Breast epithelium (tissue), 4 donors: ENCODE results near the gene ORMDL3. TPM values are rescaled to one million over a fixed set of nuclear protein-coding genes. Genes with fewer than 3 reads are reported as not detected.
"Not testable (repeated sequence)": the region's sequence is repeated elsewhere in the genome, so short reads cannot be mapped to it uniquely, and the experiment has no call there.

Experiments used
- DNase-seq, 2 donors: peaks; one replicate each; pipeline ENCODE4 v3.0.0-alpha.2; 2019; ENCODE audit warnings: low spot score in 2 of 2
- H3K27ac ChIP-seq, 2 donors: fragments of 200-600 bp; sonication (generic) in 1 of 2; one replicate each; pipeline ENCODE4 v1.5.1; 2016 to 2019; ENCODE audit warnings: mild to moderate bottlenecking in 1 of 2
- H3K27me3 ChIP-seq, 2 donors: fragments of 200-600 bp; sonication (generic) in 1 of 2; one replicate each; pipeline versions ENCODE4 v1.5.1 to v1.6.0; 2017 to 2019; ENCODE audit warnings: control low read depth in 1 of 2, mild to moderate bottlenecking in 1 of 2
- H3K36me3 ChIP-seq: fragments of 200-600 bp; one replicate; pipeline ENCODE4 v1.5.1; 2019
- H3K4me1 ChIP-seq, 2 donors: fragments of 200-600 bp; sonication (generic); one replicate each; pipeline ENCODE4 v1.5.1; 2016 to 2019; ENCODE audit warnings: control low read depth in 1 of 2
- H3K4me3 ChIP-seq, 3 donors: fragments of 200-600 bp; sonication (generic); 1 replicate in 2 of 3; 2 replicates in 1 of 3; pipeline ENCODE4 v1.5.1; 2016 to 2019; ENCODE audit warnings: mild to moderate bottlenecking in 3 of 3, moderate library complexity in 2 of 3
- H3K9me3 ChIP-seq, 2 donors: fragments of 200-600 bp; sonication (generic) in 1 of 2; one replicate each; pipeline ENCODE4 v1.5.1; 2016 to 2019; ENCODE audit warnings: control low read depth in 1 of 2
- POLR2A ChIP-seq: fragments of 450-650 bp; IDR thresholded peaks from one replicate; pipeline ENCODE4 v1.6.1; 2016; ENCODE audit warnings: antibody characterized with exemption, mild to moderate bottlenecking, moderate library complexity
- POLR2AphosphoS5 ChIP-seq, 3 donors: sonication (generic); formaldehyde crosslinking; IDR thresholded peaks; one replicate each; pipeline ENCODE4 v1.6.1; 2017; ENCODE audit warnings: antibody characterized with exemption in 3 of 3
- intact Hi-C: fragments of 100-400 bp; cut with DNase I; formaldehyde crosslinking; loops from one replicate; pipeline ENCODE4 v1.15.1; 2023; ENCODE audit warnings: low total_unique reads
- total RNA-seq, 3 donors: library from RNA; depleted of rRNA; stranded (reverse); fragments of >200 nt; gene quantifications; one replicate each; pipeline ENCODE4 v1.1.0, GENCODE V29; 2016
- TF ChIP-seq, protein P1 (sequence below), 3 donors: fragments of 450-650 bp; IDR thresholded peaks; one replicate each; pipeline ENCODE4 v1.5.1; 2016 to 2017; ENCODE audit warnings: antibody characterized with exemption in 3 of 3, mild to moderate bottlenecking in 3 of 3, moderate library complexity in 3 of 3

Gene ORMDL3
- total RNA-seq, 3 donors from 2014 or later: 90.5 to 158 (median 104) TPM

DNA sequence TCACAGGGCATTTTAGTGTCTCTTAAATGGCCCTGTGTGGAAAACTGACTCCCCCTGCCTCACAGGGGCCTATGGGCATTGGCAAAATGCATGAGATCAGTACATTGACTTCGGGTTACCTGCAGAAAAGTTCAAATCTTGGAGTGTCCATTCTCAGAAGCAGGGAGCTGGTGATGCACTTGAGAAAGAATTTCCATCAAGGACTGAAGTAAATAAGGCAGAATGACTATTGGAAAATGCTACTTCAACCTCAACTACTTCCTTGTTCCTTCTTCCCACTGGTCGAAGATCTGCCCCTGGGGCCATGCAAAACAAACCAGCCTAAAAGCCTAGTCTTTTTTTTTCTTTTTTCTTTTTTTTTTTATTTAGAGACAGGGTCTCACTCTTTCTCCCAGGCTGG lies 21.6 kb upstream of the ORMDL3 start:
- peak in 1 of 3 donors; percentile 30 for TF ChIP-seq POLR2AphosphoS5 (IDR thresholded peaks at IDR 0.05)
- TF ChIP-seq, protein P1, sequence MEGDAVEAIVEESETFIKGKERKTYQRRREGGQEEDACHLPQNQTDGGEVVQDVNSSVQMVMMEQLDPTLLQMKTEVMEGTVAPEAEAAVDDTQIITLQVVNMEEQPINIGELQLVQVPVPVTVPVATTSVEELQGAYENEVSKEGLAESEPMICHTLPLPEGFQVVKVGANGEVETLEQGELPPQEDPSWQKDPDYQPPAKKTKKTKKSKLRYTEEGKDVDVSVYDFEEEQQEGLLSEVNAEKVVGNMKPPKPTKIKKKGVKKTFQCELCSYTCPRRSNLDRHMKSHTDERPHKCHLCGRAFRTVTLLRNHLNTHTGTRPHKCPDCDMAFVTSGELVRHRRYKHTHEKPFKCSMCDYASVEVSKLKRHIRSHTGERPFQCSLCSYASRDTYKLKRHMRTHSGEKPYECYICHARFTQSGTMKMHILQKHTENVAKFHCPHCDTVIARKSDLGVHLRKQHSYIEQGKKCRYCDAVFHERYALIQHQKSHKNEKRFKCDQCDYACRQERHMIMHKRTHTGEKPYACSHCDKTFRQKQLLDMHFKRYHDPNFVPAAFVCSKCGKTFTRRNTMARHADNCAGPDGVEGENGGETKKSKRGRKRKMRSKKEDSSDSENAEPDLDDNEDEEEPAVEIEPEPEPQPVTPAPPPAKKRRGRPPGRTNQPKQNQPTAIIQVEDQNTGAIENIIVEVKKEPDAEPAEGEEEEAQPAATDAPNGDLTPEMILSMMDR (IDR thresholded peaks at IDR 0.05): no peak
- Histone ChIP-seq H3K9me3 (no peaks in the 10 kb centered on the region), H3K4me3 (no peak overlapping the region), H3K27me3 (no peaks in the 10 kb centered on the region), H3K27ac (peak overlapping the region; percentile 50 to 59), H3K4me1 (no peaks in the 10 kb centered on the region), H3K36me3 (no peaks in the 10 kb centered on the region)
- intact Hi-C loops: loop anchor here (5.0 kb wide), 1 partner anchor 1853 kb away; no protein-coding TSS in a partner anchor
- DNase-seq: peak in 1 of 2 donors; percentile 41

DNA sequence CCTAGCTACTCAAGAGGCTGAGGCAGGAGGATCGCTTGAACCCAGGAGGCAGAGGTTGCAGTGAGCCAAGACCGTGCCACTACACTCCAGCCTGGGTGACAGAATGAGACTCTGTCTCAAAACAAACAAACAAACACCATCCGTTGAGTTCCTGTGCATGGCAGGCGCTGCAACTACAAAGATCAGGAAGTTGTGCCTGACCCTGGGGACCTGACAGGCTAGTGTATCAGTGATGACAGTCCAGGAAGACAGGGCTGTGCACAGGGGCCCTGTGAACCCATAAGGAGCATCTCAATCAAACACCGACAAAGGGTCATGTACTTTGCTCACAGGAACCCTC lies 21.1 kb upstream of the ORMDL3 start:
- not testable (repeated sequence) for DNase-seq
- intact Hi-C loops: loop anchor here (5.0 kb wide), 1 partner anchor 1854 kb away; no protein-coding TSS in a partner anchor

DNA sequence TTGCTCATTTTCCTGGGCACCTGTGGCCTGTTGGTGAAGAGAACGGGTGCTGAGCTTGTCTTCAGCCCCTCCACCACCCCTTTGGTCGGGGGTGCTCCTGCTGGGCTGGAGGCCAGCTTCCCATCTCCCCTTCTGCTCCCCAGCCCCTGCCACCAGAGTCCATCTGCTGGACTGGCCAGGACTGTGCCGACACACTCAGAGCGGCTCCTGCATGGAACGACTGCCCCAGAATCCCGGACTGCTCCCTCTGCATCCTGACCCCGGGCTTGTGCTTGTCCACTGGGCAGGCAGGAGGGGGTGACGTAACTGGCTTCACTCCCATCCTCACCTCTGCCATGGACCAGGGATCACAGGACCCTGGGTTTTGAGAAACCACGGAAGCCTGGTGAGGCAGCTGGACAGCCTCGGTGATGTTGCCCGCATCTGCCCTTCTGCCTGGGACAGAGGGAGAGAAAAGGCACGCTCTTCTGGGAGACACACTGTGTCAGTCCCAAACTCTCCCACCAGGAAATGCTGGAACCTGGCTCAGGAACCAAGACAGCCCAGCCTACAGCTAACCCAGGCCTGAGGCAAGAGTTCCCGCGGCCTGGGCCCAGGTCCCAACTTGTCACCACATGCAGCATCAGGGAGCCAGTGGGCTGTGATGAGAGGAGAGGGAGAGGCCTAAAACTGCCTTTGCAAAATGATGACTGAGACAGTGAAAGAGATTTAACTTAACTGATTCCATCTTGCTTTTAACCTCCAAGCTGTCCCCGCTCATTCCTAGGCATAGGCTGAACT lies 19.3 kb upstream of the ORMDL3 start:
- intact Hi-C loops: loop anchor here (5.0 kb wide), 1 partner anchor 1856 kb away; no protein-coding TSS in a partner anchor
- DNase-seq: no peak
- no peaks in the 10 kb centered on the region for H3K27me3 ChIP-seq
- peak overlapping the region in 1 of 2 donors; percentile 32 for H3K27ac ChIP-seq
- no peak overlapping the region for H3K4me3 ChIP-seq
- no peaks in the 10 kb centered on the region for H3K4me1 ChIP-seq
- no peaks in the 10 kb centered on the region for H3K9me3 ChIP-seq
- no peaks in the 10 kb centered on the region for H3K36me3 ChIP-seq
- TF ChIP-seq, protein P1 (IDR thresholded peaks at IDR 0.05): no peak
- TF ChIP-seq POLR2AphosphoS5 (IDR thresholded peaks at IDR 0.05) (no peak), POLR2A (no peak)

More for the DNA sequence above, 21.1 kb upstream of the ORMDL3 start:
- not testable (repeated sequence) for H3K4me3 ChIP-seq, H3K27me3 ChIP-seq, H3K9me3 ChIP-seq, H3K36me3 ChIP-seq, H3K4me1 ChIP-seq
- H3K27ac ChIP-seq: peak overlapping the region; percentile 50 to 59

DNA sequence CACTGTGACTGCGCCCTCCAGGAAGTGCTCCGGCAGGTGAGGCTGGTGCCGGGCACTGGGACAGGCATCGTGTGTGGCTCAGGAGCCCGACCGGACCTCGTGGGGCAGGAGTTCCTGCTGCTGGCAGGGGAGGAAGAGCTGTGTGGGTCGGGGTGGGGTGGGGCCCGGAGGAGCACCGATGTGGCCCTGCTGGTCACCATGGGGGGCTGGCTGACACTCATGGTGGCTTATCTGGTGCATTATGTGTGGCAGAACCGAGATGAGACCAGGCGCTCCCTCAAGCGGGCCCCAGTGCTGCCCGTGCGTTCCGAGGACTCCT lies 17.0 kb upstream of the ORMDL3 start:
- no peaks in the 10 kb centered on the region for H3K36me3 ChIP-seq
- DNase-seq: no peak
- H3K27me3 ChIP-seq: no peaks in the 10 kb centered on the region
- peak overlapping the region; percentile 61 to 71 for H3K27ac ChIP-seq
- TF ChIP-seq POLR2A (no peak), POLR2AphosphoS5 (IDR thresholded peaks at IDR 0.05) (no peak)
- TF ChIP-seq, protein P1 (IDR thresholded peaks at IDR 0.05): no peak
- no peak overlapping the region for H3K4me3 ChIP-seq
- H3K4me1 ChIP-seq: no peaks in the 10 kb centered on the region
- intact Hi-C loops: no loop called here
- H3K9me3 ChIP-seq: no peaks in the 10 kb centered on the region

DNA sequence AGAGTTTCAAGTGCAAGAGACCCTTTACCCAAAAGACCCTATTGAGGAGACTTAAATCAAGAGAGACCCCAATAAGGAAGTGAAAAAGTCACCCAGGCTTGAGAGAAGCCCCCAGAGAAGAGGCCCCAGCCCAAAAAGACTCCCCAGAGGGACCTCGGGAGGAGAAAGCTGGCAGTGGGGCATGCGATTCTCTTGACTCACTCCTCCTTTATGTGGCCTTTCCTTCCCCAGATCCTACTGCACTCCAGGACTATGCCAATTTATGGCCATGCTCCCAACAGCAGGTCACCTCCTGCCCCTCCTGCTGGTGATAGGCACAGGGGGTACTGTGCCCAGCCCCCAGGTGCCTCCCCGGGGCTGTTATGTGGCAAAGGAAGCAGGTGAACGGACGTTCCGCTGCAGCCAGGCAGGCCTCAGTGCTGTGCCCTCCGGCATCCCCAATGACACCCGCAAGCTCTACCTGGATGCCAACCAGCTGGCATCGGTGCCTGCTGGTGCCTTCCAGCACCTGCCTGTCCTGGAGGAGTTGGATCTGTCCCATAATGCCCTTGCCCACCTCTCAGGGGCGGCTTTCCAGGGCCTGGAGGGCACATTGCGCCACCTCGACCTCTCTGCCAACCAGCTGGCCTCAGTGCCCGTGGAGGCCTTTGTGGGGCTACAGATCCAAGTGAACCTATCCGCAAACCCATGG lies 16.4 kb upstream of the ORMDL3 start:
- Histone ChIP-seq H3K4me1 (no peaks in the 10 kb centered on the region), H3K27ac (peak overlapping the region; percentile 61 to 71), H3K9me3 (no peaks in the 10 kb centered on the region), H3K4me3 (no peak overlapping the region), H3K27me3 (no peaks in the 10 kb centered on the region), H3K36me3 (no peaks in the 10 kb centered on the region)
- peak in 1 of 2 donors; percentile 58 for DNase-seq
- intact Hi-C loops: no loop called here
- TF ChIP-seq POLR2A (no peak), POLR2AphosphoS5 (IDR thresholded peaks at IDR 0.05) (peak in 1 of 3 donors; percentile 26)
- TF ChIP-seq, protein P1 (IDR thresholded peaks at IDR 0.05): no peak
